D721Med (cell line): ENCODE data around the gene HS3ST5.
"Not testable (repeated sequence)": the region's sequence is repeated elsewhere in the genome, so short reads cannot be mapped to it uniquely, and the experiment has no call there.

Source experiments
- DNase-seq: peaks from one replicate; pipeline ENCODE4 v3.0.0; 2011; ENCODE audit warnings: low spot score; ENCODE audit not compliant: insufficient read length
- FAIRE-seq: peaks from 2 replicates; lab custom pipeline; 2011; peaks lifted over from hg19 to GRCh38; lab: Jason Lieb, UNC
- CTCF ChIP-seq: IDR thresholded peaks from 2 replicates; pipeline ENCODE4 v1.5.1; 2012; ENCODE audit warnings: mild to moderate bottlenecking, control low read depth; ENCODE audit not compliant: insufficient read depth; ENCODE audit errors: missing control alignments

The HS3ST5 gene

GRCh38 chr6:114020196-114020595 is 322.6 kb downstream of the HS3ST5 start:
- no peak for DNase-seq
- FAIRE-seq: no peak
- no peak for TF ChIP-seq CTCF

- FAIRE-seq, DNase-seq: not testable (repeated sequence)
Observed at GRCh38 chr6:114017146-114017545, 325.7 kb downstream of the HS3ST5 start.

GRCh38 chr6:114014106-114014505 is 328.7 kb downstream of the HS3ST5 start:
- not testable (repeated sequence) for DNase-seq, FAIRE-seq

GRCh38 chr6:114011486-114011885 is 331.3 kb downstream of the HS3ST5 start:
- DNase-seq, FAIRE-seq: not testable (repeated sequence)

GRCh38 chr6:114010540-114010939 is 332.3 kb downstream of the HS3ST5 start:
- FAIRE-seq: no peak
- DNase-seq: no peak
- TF ChIP-seq CTCF: no peak

GRCh38 chr6:114009192-114009591 is 333.6 kb downstream of the HS3ST5 start:
- no peak for FAIRE-seq

GRCh38 chr6:114008331-114008730 is 334.5 kb downstream of the HS3ST5 start:
- no peak for FAIRE-seq
- no peak for TF ChIP-seq CTCF
- DNase-seq: no peak

More at GRCh38 chr6:114009192-114009591, 333.6 kb downstream of the HS3ST5 start:
- DNase-seq: no peak
- TF ChIP-seq CTCF: no peak

GRCh38 chr6:114007516-114007915 is 335.3 kb downstream of the HS3ST5 start:
- no peak for DNase-seq
- TF ChIP-seq CTCF: no peak
- no peak for FAIRE-seq
